Fibroblast of skin of right biceps (primary cell): Measurements from ENCODE around the gene SLX9.

Experiments
- DNase-seq: peaks from one replicate; pipeline ENCODE4 v3.0.0-alpha.2; 2013

Gene SLX9

GRCh38 chr21:45009616-45010015 is 69.8 kb downstream of the SLX9 start:
- DNase-seq = no peak

- no peak for DNase-seq
These were observed 70.3 kb downstream of the SLX9 start for GRCh38 chr21:45010096-45010495.

GRCh38 chr21:45010860-45011259 is 71.0 kb downstream of the SLX9 start:
- no peak for DNase-seq

DNA sequence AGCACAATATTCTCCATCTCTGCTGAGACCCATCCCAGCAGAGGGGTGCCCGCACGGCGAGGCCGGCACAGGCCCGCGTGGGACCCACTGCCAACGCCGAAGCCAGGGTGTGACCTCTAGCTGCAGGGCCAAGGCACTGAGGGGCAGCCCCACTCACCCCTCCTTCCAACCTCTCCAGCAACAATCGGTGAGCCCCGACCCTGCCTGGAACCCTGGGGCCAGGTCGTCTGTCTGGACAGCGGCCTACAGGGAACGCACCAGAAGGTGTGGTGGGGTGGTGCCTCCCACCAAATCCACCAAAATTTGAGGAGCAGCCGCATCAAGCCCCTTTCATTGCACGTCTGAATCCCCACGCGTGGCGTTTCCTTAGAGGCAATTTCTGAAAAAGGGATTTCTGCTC is 71.6 kb downstream of the SLX9 start:
- DNase-seq = no peak

DNA sequence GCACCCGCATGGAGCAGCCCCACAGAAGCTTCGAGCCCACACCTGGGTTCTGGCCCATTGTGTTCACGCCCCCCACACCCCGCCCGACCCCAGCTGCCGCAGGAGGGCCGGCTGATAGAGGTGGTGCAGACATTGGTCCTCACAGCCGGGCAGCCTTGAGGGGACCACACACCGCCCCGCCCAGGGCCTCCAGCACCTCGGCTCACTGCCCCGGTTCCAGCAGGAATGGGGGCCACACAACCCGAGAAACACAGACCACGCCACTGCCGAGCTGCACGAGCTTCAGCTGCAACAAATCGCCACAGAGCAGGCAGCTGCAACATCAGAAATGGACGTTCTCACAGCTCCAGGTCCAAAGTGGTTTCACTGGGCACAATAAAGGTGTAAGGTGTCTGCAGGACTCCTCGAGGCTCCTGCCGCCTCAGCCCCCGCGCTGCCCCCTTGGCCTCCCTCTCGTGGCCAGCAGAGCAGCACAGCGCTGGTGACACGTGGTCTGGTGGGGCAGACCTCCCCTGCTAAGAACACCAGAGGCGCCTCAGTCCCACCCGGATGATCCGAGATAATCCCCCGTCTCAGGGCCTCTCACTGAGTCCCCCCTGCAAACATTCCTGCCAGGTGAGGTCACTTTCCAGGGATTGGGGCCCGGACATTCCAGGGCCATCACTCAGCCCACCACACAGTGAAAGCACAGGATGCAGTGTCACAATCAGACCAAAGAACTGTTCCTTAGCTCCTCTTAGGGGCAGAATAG is 72.3 kb downstream of the SLX9 start:
- peak; percentile 99 for DNase-seq

- no peak for DNase-seq
These were observed 72.9 kb downstream of the SLX9 start for GRCh38 chr21:45012662-45013259.

- DNase-seq = no peak
These were observed 73.5 kb downstream of the SLX9 start for GRCh38 chr21:45013260-45013841.

DNA sequence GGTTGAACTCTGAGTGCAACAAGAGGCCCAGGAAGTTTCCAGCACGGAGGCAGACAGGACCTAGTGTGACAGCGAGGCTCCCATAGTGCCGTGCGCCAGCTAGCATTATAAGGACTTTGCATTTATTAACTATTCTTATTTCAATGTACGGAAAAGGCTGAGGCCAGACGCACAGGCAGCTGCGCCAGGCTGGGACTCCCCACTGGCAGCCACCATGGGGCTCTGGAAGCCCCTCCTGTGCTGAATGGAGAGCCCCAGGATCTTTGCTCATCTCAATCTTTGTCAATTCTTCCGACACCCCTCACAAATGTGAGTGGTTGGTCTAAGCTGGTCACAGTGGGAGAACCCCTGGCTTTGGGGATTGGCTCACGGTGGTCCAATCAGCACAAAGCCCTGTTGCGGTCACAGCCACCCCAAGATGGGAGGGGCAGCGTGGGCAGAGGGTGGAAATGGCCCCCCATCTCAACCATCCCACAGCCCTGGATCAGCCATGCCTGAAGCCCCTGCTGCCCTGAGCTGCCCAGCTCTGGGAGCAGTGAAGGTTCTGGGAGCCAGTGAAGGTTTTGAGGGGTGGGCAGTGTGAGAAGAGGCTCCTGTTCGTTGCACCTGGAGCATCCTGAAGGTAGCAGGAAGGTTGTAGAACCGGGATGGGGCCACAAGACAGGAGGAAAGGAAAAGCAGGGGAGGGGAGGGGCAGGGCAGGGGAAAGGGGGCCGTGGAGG is 75.1 kb downstream of the SLX9 start:
- DNase-seq = no peak

DNA sequence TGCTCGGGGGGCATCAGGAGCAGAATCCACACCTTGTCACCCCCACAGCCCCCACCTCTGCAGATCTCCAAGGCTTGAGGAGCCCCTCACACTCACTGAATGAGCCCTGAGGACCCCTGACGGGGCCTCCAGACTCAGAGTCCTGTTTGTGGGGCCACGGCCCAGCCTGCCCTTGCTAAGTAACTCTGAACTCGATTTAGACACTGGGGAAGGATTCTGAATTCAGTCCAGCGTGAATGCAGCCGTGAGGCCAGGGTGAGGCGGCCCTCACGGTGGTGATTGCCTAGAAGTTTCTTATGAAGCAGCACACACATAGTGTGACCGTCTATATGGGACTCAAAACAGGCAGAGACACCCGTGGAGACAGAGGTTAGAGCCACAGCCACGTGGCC is 75.6 kb downstream of the SLX9 start:
- DNase-seq = no peak

GRCh38 chr21:45016031-45016405 is 76.2 kb downstream of the SLX9 start:
- DNase-seq = no peak

DNA sequence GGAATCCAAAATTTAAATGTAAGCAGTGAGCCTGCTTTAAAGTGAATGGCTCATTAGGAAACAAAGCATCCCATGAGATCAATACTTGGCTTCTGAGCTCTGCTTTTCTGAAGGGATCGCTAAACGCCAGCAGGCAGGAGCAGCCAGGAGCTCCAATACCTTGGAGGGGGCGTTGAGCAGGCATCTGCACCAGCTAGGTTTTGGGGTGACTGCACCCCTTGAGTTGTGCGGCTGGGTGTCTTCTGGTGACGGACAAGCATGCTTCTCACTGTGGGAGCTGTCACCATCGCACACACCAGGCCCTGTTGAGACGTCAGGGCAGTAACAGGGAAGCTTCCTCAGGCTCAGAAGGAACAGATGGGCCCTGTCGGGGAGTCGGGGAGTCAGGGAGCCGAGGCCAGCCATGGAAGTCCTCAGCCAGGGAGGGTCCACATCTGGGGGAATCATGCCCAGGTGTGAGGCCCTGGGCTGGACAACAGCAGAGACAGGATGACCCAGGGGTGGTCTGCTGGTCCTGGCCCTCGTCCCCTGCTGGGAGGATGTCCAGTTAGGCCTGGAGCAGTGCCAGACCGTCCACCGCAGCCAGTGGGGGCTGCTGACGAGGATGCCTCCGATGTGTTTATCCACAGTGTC is 76.7 kb downstream of the SLX9 start:
- DNase-seq = no peak

- peak; percentile 19 for DNase-seq
These were observed 77.5 kb downstream of the SLX9 start for GRCh38 chr21:45017039-45017960.

GRCh38 chr21:45018131-45019075 is 78.6 kb downstream of the SLX9 start:
- no peak for DNase-seq

DNA sequence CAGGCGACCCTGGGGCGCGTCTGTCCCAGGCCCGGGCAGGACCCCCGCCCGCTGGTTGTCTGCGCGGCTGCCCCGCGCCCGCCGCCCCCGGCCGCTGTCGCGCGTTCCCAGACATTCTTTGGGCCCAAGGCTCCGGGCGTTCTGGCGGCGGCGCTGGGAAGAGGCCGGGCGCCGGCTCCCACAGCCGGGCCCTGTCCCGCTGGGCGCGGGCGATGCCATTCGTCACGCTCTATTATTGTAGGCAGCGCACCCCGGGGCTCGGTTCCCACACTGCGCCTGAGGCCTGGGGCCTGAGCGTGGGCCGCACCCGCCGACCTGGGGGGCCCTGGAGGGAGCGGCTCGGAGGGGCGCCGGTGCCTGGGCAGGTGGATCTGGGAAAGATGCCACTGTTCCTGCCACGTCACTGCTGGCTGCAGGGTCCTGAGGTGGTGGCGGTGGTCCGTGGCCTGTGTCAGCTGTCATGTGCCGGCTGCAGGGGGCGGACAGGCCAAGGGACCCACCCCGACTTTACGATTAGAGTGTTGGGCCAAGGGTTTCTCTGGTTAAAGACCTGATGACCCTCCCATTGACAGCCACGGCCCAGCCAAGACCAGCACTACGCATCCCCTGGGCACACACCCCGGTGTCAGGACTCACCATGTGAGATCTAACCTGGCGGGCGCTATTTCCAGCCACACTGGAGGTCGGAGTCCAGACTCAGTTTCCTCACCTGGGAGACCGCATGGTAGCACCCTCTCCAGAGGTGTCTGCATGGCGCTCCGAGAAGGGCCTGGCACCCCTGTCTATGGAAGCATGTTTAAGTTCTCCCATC is 79.5 kb downstream of the SLX9 start:
- peak; percentile 29 for DNase-seq

DNA sequence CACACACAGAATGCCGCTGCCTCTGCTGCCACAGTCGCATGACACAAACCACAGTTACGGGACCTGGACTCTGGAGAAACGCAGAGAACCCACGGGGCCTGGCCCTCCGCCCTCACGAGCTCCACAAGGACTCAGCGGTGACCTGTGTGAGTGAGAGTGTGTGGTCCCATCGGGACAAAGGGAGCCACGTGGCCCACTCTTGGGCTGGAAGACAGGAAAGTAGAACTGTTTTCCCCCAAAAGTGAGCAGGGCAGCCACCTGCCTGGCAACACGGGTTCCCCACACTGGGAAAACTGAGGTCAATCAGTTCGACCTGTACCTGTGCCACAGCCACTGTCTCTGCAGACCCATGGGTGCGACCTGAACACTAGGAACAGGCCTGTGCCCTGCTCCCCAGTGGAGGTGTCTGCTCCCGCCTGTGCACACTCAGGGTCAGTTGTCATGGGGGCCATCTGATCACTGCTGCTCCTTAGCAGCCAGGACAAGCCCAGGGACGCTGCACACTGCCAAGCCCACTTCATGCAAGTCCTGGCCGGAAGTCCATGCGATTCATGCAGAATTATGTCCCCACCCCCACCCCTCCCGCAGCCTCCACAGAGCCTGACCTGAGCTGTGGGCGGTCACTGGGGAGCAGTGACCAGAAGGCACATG is 80.2 kb downstream of the SLX9 start:
- no peak for DNase-seq

GRCh38 chr21:45020629-45021427 is 81.0 kb downstream of the SLX9 start:
- DNase-seq = peak; percentile 24

DNA sequence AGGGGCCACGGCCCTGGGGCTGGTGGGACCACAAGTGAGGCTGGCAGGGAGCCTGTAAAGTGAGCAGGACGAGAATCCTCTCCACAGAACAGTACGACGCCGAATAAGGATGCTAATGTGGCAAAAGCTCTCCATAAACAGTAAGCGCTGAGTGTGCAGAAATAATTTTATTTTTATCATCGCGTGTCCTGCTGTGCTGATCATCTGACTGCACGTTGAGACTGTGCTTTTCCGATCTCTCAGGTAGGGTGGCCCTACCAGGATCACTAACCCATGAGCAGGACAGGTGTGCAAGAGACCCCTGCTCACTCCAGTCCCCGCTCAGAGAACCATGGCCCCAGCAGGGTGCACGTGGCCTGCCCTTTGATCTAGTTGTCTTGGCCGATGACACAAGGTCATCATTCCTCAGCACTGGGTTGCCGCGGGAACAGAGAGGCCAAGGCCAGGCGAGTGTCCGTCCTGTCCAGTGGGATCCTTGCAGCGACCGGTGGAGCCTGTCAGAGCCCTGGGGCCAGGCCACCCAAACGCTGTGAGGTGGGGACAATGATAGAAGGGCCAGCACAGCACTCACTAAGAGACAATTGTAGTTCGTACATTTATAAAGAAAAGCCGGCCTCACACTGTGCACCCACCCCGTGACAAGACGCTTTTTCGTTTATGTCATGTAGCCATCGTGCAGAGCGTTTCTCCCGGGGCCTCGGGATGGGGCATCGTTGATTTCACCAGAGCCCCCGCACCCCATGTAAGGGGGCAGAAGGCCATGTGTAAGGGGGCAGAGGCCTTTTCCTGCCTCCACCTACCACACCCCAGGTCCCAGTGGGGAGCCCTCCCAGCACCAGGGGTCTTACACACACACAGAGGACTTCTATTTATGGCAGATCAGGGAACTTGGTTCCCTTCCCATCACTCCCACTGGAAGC is 81.9 kb downstream of the SLX9 start:
- DNase-seq = no peak

DNA sequence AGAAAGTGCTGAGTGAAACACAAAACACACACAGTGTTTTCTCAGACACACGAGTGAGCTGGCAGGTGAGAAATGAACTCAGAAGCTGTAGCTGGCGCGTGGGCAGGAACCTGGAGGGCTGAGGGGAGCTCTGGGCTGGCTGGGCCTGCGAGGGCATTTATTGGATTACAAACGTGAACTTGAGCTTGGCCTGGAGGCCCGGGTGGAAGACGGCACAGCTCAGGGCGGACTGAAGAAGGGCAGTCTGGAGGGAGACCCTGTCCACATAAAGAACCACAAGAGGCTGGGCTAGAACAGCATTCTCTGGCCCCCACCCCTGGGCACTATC is 82.5 kb downstream of the SLX9 start:
- no peak for DNase-seq
